Heart left ventricle (tissue), 13 donors: ENCODE results near the gene MXI1.

Experiments
- CTCF ChIP-seq, 12 donors: fragments of 200-600 bp; sonication (generic) in 4 of 12; IDR thresholded peaks; one replicate each; pipeline versions ENCODE4 v1.5.0 to v1.8.0; 2018 to 2022; ENCODE audit warnings: antibody characterized with exemption in 12 of 12, mild to moderate bottlenecking in 5 of 12
- POLR2A ChIP-seq, 2 donors: fragments of 450-650 bp; IDR thresholded peaks; one replicate each; pipeline ENCODE4 v1.6.1; 2017; ENCODE audit warnings: antibody characterized with exemption in 2 of 2, mild to moderate bottlenecking in 2 of 2, moderate library complexity in 2 of 2
- donor health status: ischemic (EF 13 %, LVEDD 7.1; RV severe dilation, severe dysfunction).
- donor health status: DM: no; HTN: yes; CAD: no.
- donor health status: DM: no; HTN: no; CAD: no.
- donor health status: ischemic (EF 25% LVEDD 6.9; RV normal size, moderate dysfunction).
- donor health status: ischemic (EF 25% LVEDD 5.7; RV mildly dilated, moderate dysfunction).
- donor health status: ischemic (EF 35%, LVEDD 5.7; RV mildly dilated, moderate dysfunction).
- donor health status: nonischemic (EF 11% LVEDD 7.7; RV severe dilation, severe dysfunction).
- donor health status: DM: yes; HTN: yes; CAD: no.
- donor health status: PGD.
- donor health status: ischemic (EF 29% LVEDD 5.4; RV normal size, mild dysfunction).
- donor health status: nonischemic (EF 23%, LVEDD 6.1; RV moderate dilation, normal function).

- no peak for TF ChIP-seq CTCF (IDR thresholded peaks at IDR 0.05)
- TF ChIP-seq POLR2A (IDR thresholded peaks at IDR 0.05), result no peak
Observed at GRCh38 chr10:110222641-110223297, 15.4 kb downstream of the MXI1 start.
